ACC112 (cell line): ENCODE measurements around the gene KCNH1.
"Not testable (repeated sequence)": the region's sequence is repeated elsewhere in the genome, so short reads cannot be mapped to it uniquely, and the experiment has no call there.

Experiments used
- H2AFZ ChIP-seq: fragments of 200-600 bp; sonication (generic); one replicate; pipeline ENCODE4 v1.6.0; 2017; ENCODE audit warnings: antibody characterized with exemption, low read length; ENCODE audit not compliant: unreplicated experiment
- H3K27ac ChIP-seq: fragments of 200-600 bp; sonication (generic); 2 replicates; pipeline ENCODE4 v1.5.1; 2014; ENCODE audit warnings: low read depth, mild to moderate bottlenecking, antibody characterized with exemption, low read length, moderate library complexity
- H3K27me3 ChIP-seq: fragments of 200-600 bp; sonication (generic); 2 replicates; pipeline ENCODE4 v1.6.1; 2014; ENCODE audit warnings: mild to moderate bottlenecking, antibody characterized with exemption, low read length, moderate library complexity, mixed read lengths; ENCODE audit not compliant: insufficient read depth
- H3K36me3 ChIP-seq: fragments of 200-600 bp; sonication (generic); 2 replicates; pipeline ENCODE4 v1.6.1; 2016; ENCODE audit warnings: mild to moderate bottlenecking, antibody characterized with exemption, low read length, moderate library complexity, mixed read lengths; ENCODE audit not compliant: insufficient read depth
- H3K4me1 ChIP-seq: fragments of 200-600 bp; sonication (generic); one replicate; pipeline ENCODE4 v1.6.1; 2016; ENCODE audit warnings: low read length, mixed read lengths; ENCODE audit not compliant: insufficient read depth, unreplicated experiment, control insufficient read depth
- H3K4me3 ChIP-seq: fragments of 200-600 bp; sonication (generic); 2 replicates; pipeline ENCODE4 v1.5.1; 2014; ENCODE audit warnings: mild to moderate bottlenecking, low read depth, low read length
- H3K79me2 ChIP-seq: fragments of 200-600 bp; sonication (generic); one replicate; pipeline ENCODE4 v1.6.0; 2016; ENCODE audit warnings: low read length; ENCODE audit not compliant: control insufficient read depth, unreplicated experiment, insufficient read depth

Gene KCNH1

GRCh38 chr1:211099393-211099792 lies 34.6 kb downstream of the KCNH1 start:
- no peak overlapping the region for H2AFZ ChIP-seq
- H3K27me3 ChIP-seq = no peaks in the 10 kb centered on the region

GRCh38 chr1:211095381-211095780 lies 38.6 kb downstream of the KCNH1 start:
- Histone ChIP-seq H3K4me1 (no peaks in the 10 kb centered on the region), H3K27me3 (peaks cover 14% of the 10 kb centered on the region; the same call in 1 of the 2 replicates), H3K79me2 (no peaks in the 10 kb centered on the region), H2AFZ (no peak overlapping the region), H3K27ac (no peak overlapping the region), H3K36me3 (no peaks in the 10 kb centered on the region), H3K4me3 (no peak overlapping the region)

More at GRCh38 chr1:211099393-211099792, 34.6 kb downstream of the KCNH1 start:
- Histone ChIP-seq H3K79me2 (no peaks in the 10 kb centered on the region), H3K4me3 (no peak overlapping the region), H3K36me3 (no peaks in the 10 kb centered on the region), H3K27ac (no peak overlapping the region), H3K4me1 (no peaks in the 10 kb centered on the region)

GRCh38 chr1:211092955-211093354 lies 41.0 kb downstream of the KCNH1 start:
- Histone ChIP-seq H2AFZ (no peak overlapping the region), H3K27ac (no peak overlapping the region), H3K27me3 (peaks cover 22% of the 10 kb centered on the region; the same call in 1 of the 2 replicates), H3K4me1 (no peaks in the 10 kb centered on the region), H3K79me2 (no peaks in the 10 kb centered on the region), H3K4me3 (no peak overlapping the region), H3K36me3 (no peaks in the 10 kb centered on the region)

GRCh38 chr1:211091867-211092266 lies 42.1 kb downstream of the KCNH1 start:
- no peak overlapping the region for H3K27ac ChIP-seq
- no peaks in the 10 kb centered on the region for H3K4me1 ChIP-seq
- H2AFZ ChIP-seq = no peak overlapping the region
- H3K4me3 ChIP-seq = no peak overlapping the region
- peaks cover 22% of the 10 kb centered on the region; the same call in 1 of the 2 replicates for H3K27me3 ChIP-seq
- H3K36me3 ChIP-seq = no peaks in the 10 kb centered on the region
- no peaks in the 10 kb centered on the region for H3K79me2 ChIP-seq

- Histone ChIP-seq H3K4me3 (no peak overlapping the region), H3K4me1 (no peaks in the 10 kb centered on the region), H3K27ac (no peak overlapping the region), H3K79me2 (no peaks in the 10 kb centered on the region), H3K27me3 (peaks cover 22% of the 10 kb centered on the region; the same call in 1 of the 2 replicates), H3K36me3 (no peaks in the 10 kb centered on the region), H2AFZ (no peak overlapping the region)
Observed at GRCh38 chr1:211089536-211089935, 44.4 kb downstream of the KCNH1 start.

GRCh38 chr1:211088156-211088555 lies 45.8 kb downstream of the KCNH1 start:
- no peak overlapping the region for H3K27ac ChIP-seq
- H2AFZ ChIP-seq = no peak overlapping the region
- peaks cover 22% of the 10 kb centered on the region; the same call in 1 of the 2 replicates for H3K27me3 ChIP-seq
- no peak overlapping the region for H3K4me3 ChIP-seq
- H3K36me3 ChIP-seq = no peaks in the 10 kb centered on the region
- H3K79me2 ChIP-seq = no peaks in the 10 kb centered on the region
- no peaks in the 10 kb centered on the region for H3K4me1 ChIP-seq

- Histone ChIP-seq H3K79me2 (no peaks in the 10 kb centered on the region), H3K27me3 (no peaks in the 10 kb centered on the region), H3K36me3 (no peaks in the 10 kb centered on the region), H3K4me1 (no peaks in the 10 kb centered on the region), H3K27ac (no peak overlapping the region), H3K4me3 (no peak overlapping the region), H2AFZ (no peak overlapping the region)
Observed at GRCh38 chr1:211082824-211083223, 51.1 kb downstream of the KCNH1 start.

GRCh38 chr1:211081447-211081846 lies 52.5 kb downstream of the KCNH1 start:
- not testable (repeated sequence) for H3K36me3 ChIP-seq, H3K27ac ChIP-seq, H3K27me3 ChIP-seq, H3K4me3 ChIP-seq, H3K4me1 ChIP-seq, H3K79me2 ChIP-seq, H2AFZ ChIP-seq

- Histone ChIP-seq H3K4me3 (no peak overlapping the region), H2AFZ (no peak overlapping the region), H3K4me1 (no peaks in the 10 kb centered on the region)
Observed at GRCh38 chr1:211068976-211069375, 65.0 kb downstream of the KCNH1 start.

GRCh38 chr1:211066781-211067384 lies 67.1 kb downstream of the KCNH1 start:
- Histone ChIP-seq H3K27ac (no peak overlapping the region), H3K4me3 (no peak overlapping the region), H3K36me3 (no peaks in the 10 kb centered on the region), H2AFZ (no peak overlapping the region), H3K79me2 (no peaks in the 10 kb centered on the region), H3K4me1 (no peaks in the 10 kb centered on the region), H3K27me3 (no peaks in the 10 kb centered on the region)

More at GRCh38 chr1:211068976-211069375, 65.0 kb downstream of the KCNH1 start:
- Histone ChIP-seq H3K27ac (no peak overlapping the region), H3K36me3 (no peaks in the 10 kb centered on the region), H3K79me2 (no peaks in the 10 kb centered on the region), H3K27me3 (no peaks in the 10 kb centered on the region)

GRCh38 chr1:211041838-211042237 lies 92.1 kb downstream of the KCNH1 start:
- H3K36me3 ChIP-seq, H3K4me3 ChIP-seq, H3K79me2 ChIP-seq, H3K4me1 ChIP-seq, H3K27ac ChIP-seq, H3K27me3 ChIP-seq, H2AFZ ChIP-seq: not testable (repeated sequence)
